Heart left ventricle (tissue), 13 donors: ENCODE results near the gene HACD2.

Experiments
- POLR2A ChIP-seq, 2 donors: fragments of 450-650 bp; IDR thresholded peaks; one replicate each; pipeline ENCODE4 v1.6.1; 2017; ENCODE audit warnings: antibody characterized with exemption in 2 of 2, mild to moderate bottlenecking in 2 of 2, moderate library complexity in 2 of 2
- TF ChIP-seq, protein P1 (sequence below), 12 donors: fragments of 200-600 bp; sonication (generic) in 4 of 12; IDR thresholded peaks; one replicate each; pipeline versions ENCODE4 v1.5.0 to v1.8.0; 2018 to 2022; ENCODE audit warnings: antibody characterized with exemption in 12 of 12, mild to moderate bottlenecking in 5 of 12
- donor health status: ischemic (EF 13 %, LVEDD 7.1; RV severe dilation, severe dysfunction).
- donor health status: DM: no; HTN: yes; CAD: no.
- donor health status: DM: no; HTN: no; CAD: no.
- donor health status: ischemic (EF 25% LVEDD 6.9; RV normal size, moderate dysfunction).
- donor health status: ischemic (EF 25% LVEDD 5.7; RV mildly dilated, moderate dysfunction).
- donor health status: ischemic (EF 35%, LVEDD 5.7; RV mildly dilated, moderate dysfunction).
- donor health status: nonischemic (EF 11% LVEDD 7.7; RV severe dilation, severe dysfunction).
- donor health status: DM: yes; HTN: yes; CAD: no.
- donor health status: PGD.
- donor health status: ischemic (EF 29% LVEDD 5.4; RV normal size, mild dysfunction).
- donor health status: nonischemic (EF 23%, LVEDD 6.1; RV moderate dilation, normal function).

- TF ChIP-seq, protein P1, sequence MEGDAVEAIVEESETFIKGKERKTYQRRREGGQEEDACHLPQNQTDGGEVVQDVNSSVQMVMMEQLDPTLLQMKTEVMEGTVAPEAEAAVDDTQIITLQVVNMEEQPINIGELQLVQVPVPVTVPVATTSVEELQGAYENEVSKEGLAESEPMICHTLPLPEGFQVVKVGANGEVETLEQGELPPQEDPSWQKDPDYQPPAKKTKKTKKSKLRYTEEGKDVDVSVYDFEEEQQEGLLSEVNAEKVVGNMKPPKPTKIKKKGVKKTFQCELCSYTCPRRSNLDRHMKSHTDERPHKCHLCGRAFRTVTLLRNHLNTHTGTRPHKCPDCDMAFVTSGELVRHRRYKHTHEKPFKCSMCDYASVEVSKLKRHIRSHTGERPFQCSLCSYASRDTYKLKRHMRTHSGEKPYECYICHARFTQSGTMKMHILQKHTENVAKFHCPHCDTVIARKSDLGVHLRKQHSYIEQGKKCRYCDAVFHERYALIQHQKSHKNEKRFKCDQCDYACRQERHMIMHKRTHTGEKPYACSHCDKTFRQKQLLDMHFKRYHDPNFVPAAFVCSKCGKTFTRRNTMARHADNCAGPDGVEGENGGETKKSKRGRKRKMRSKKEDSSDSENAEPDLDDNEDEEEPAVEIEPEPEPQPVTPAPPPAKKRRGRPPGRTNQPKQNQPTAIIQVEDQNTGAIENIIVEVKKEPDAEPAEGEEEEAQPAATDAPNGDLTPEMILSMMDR (IDR thresholded peaks at IDR 0.05) = no peak
- no peak for TF ChIP-seq POLR2A (IDR thresholded peaks at IDR 0.05)
Observed at GRCh38 chr3:123478314-123478713, 106.5 kb downstream of the HACD2 start.
